HG03095 (cell line): Measurements from ENCODE around the gene PRPSAP2.
"Not testable (repeated sequence)": the region's sequence is repeated elsewhere in the genome, so short reads cannot be mapped to it uniquely, and the experiment has no call there.

Source experiments
- ATAC-seq: cut with Tn5 transposase; IDR thresholded peaks from one replicate; pipeline ENCODE4 v1.9.1; 2021; ENCODE audit warnings: moderate library complexity; ENCODE audit not compliant: unreplicated experiment

Gene PRPSAP2

DNA sequence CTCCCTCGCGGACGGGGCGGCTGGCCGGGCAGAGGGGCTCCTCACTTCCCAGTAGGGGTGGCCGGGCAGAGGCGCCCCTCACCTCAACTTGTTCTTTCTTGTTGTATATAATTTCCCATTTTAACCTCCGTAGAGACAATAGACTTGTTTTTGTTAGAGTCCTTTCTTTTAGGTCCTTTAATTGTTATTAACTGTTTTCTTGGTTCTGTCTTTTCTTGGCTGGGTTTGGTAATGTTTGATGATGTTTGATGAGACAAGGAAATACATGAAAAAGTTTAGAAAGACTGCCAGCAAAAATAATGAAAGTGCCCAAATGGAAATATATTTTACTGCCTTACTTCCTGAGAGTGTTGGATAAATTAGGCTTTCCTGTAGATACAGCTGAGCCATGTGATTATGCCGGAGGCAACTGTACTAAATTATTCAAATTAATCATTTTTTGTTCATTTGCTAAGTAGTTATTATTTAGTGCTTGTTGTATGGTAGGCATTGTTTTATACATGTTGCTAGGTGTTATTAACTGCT lies 30.9 kb downstream of the PRPSAP2 start:
- no peak for ATAC-seq

DNA sequence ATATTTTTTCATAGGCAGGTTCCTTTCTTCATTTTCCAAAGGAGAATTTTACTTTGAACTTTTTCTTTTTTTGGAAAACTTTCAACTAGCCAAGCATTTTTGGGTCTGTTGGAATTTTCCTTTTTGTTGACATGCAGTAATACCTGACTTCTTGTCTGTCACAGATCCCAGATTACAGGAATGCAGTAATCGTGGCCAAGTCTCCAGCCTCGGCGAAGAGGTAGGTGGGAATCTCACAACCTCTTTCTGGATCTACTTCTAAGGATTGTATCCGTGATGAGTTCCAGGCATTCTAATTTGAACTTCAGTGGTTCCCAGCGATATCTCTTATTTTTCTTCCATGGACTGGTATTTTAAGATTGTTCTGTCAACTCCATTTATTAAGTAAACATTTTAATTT lies 31.7 kb downstream of the PRPSAP2 start:
- ATAC-seq: no peak

DNA sequence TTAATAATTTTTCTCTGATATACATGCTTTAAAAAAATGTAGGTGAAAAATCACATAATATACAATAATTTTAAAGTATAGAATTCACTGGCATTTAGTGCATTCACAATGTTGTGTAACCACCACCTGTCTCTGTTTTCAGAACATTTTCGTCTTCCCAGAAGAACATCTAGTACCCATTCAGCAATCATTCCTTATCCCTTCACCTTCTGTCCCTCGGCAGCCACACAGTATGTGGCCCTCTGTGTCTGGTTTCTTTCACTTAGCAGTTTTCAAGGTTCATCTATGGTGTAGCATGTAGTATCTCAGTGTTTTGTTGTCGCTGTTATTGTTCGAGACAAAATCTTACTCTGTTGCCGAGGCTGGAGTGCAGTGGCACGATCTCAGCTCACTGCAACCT lies 33.6 kb downstream of the PRPSAP2 start:
- ATAC-seq: no peak

DNA sequence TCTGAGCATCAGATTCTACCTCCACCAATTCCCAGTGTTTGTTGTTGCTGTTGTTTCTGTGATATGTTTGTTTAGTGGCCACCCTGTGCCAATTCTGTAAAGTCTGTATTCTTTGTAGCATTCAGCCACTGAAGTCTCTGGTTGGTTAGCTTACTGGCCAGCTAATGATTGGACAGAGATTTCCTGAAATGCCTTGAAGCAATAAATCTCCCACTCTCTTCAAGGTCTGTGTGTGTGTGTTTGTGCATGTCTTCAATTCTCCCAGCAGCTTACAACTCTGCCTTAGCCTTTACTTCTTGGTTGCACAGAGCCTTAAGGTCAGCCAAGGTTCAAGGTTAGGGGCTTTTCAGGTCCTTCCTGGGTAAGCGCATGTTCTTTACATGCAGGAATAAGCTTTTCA lies 38.2 kb downstream of the PRPSAP2 start:
- ATAC-seq: no peak

DNA sequence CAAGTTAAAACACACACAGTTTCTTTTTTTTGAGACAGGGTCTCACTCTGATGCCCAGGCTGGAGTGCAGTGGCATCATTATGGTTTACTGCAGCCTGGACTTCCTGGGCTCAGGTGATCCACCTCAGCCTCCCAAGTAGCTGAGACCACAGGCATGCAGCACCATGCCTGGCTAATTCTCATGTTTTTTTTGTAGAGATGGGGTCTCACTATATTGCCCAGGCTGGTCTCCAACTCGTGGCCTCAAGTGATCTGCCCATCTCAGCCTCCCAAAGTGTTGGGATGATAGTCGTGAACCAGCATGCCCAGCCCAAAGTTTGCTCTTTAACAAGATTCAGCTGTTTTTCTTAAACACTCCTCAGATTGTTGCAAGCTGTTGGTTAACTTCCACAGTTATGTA lies 39.0 kb downstream of the PRPSAP2 start:
- ATAC-seq: no peak

DNA sequence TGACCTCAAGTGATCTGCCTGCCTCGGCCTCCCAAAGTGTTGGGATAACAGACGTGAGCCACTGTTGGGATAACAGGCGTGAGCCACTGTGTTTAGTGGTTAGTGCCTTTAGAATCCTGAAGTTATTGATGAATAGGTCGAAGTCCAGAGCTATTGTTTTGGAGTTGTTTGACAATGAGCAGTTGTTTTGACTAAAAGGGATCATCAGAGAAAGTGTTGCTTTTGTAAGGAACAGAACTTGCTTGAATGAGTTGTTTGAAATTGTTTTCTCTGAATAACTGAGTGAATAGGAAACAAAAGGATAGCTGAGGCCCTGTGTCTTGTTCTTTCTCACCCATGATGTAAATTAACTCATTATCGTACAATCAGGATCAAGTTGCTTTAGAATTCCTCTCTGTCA lies 46.6 kb downstream of the PRPSAP2 start:
- no peak for ATAC-seq

DNA sequence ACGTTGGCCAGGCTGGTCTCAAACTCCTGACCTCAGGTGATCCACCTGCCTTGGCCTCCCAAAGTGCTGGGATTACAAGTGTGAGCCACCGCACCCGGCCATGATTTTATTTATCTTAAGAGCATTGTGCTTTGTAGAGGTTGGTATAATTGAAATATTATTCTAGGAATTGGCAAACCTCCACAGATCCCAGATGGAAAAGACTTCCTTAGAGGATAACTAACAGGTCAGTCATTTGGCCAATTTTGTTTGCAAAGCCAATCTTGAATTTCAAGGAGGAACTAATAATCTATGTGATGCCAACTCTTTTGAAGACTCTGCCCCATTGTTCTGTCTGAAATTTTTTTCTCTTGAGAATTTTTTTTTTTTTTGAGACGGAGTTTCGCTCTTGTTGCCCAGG lies 47.3 kb downstream of the PRPSAP2 start:
- ATAC-seq: no peak

DNA sequence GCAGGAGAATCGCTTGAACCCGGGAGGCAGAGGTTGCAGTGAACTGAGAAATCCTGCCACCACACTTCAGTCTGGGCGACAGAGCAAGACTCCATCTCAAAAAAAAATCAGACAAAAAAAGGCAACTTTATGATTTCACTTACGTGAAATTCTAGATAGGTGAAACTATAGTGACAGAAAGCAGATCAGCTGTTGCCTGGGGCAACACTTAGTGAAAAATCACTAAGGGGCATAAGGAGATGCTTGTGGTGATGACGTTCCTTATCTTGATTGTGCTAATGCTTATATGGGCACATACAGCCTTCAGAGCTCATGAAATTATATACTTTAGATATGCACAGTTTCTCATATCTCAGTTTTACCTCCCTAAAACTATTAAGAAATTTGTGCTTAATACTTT lies 52.4 kb downstream of the PRPSAP2 start:
- ATAC-seq: no peak

DNA sequence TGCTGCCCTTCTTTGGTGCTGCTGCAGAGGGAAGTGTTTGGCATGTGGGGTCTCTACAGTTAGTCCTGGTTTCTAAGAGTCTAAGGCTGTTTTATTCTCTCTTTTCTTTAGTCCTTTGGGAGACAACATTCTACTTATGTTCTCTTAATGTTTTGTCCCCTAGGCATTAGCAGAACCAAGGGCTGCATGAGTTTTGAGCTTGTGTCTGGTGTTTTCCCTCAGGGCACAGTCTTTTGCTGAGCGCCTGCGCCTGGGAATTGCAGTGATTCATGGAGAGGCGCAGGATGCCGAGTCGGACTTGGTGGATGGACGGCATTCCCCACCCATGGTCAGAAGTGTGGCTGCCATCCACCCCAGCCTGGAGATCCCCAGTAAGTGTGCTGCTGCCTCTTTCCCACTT lies 53.0 kb downstream of the PRPSAP2 start:
- ATAC-seq: no peak

DNA sequence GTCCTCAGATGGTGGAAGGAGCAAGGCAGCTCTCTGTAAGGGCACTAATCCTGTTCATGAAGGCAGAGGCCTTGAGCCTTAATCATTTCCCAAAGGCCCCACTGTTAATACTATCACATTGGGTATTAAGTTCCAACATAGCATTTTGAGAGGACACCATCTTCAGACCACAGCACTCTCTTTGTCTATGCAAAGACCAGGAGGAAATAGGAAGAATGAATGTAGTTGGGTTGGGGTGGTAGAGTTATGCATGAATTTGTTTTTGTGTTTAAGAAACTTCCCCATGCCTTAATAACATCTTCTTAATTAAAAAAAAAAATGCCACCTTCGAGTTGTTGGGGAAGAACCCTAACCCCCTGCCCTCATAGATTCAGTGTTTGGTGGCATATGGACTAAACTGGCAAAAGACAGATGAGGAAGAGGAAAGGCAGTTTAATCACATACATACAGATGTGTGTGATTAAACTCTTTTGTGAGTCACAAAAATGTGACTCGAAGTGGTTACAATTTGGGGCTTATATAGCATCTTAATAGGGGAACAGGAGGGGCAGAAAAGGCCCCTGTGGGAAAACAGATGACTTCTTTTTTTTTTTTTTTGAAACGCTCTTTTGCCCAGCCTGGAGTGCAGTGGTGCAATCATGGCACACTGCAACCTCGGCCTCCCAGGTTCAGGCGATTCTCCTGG lies 59.0 kb downstream of the PRPSAP2 start:
- ATAC-seq: no peak

DNA sequence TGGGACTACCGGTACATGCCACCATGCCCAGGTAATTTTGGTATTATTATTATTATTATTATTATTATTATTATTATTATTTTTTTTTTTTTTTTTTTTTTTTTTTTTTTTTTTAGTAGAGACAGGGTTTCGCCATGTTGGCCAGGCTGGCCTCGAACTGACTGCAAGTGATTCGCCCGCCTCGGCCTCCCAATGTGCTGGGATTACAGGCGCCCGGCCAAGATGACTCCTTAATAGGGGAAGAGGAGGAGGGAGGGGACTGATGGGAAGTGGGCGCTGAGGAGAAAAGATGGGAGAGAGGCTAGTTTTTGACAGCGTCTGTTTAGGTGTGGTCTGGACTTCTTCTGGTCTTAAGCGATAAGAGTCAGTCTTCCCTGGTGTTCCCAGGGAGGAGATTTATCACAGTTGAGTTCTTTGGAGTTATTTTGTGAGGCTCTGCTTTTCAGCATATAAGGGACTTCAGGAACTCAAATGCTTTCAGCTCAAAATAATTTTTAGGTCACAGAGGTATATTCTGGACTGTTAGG lies 59.6 kb downstream of the PRPSAP2 start:
- ATAC-seq: no peak

DNA sequence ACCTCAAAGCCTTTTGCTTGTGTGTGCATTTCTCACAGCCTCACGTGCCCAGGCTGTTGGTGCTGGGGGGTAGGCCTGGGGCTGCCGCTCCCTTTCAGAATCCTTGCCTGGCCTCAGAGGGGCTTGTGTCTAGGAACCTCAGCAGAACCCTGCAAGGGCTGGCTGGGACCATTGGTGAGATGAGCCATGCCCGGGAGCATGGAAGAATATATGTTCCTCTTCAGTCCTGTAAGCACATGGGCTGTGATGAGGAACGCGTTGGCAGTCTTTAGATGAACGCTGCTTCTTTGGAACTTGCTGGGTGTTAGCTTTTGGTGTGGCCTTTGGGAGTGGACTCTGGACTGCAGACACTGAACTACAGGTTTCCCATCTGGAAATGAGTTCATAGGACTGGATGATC lies 62.0 kb downstream of the PRPSAP2 start:
- no peak for ATAC-seq

DNA sequence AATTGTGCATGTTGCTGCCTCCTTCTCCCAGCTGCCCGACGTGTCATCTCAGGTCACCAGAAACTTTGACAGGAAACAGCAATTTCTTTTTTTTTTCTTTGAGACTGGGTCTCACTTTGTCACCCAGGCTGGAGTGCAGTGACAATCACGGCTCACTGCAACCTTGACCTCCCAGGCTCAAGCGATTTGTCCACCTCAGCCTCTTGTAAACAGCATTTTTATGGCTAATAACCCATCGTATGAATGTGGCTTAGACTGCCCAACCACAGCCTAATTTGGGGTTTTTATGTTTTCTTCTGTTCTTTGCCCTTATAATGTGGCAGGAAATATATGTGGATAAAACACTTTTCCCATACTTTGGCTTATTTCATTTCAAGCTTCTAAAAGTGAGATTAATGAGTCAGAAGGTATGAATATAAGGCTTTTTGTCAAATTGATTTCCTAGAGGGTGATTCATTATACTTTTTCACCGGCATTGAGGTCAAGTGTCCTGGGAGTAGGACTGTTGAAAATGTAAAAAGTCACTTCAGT lies 63.0 kb downstream of the PRPSAP2 start:
- no peak for ATAC-seq

DNA sequence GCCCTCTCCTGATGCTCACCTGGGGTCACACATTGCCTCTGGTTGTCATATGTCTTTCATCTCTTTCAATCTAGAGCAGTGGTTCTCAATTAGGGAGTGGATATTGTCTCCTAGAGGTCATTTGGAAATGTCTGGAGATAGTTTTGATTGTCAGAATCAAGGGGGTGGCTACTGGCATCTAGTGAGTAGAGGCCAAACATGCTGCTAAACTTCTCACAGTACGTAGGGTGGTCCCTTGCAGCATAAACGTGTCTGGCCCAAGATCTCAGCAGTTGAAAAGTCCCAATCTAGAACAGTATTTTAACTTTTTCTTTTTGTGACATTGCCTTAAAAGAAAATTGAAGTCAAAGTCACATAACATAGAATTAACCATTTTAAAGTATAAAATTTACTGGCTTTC lies 63.6 kb downstream of the PRPSAP2 start:
- no peak for ATAC-seq

DNA sequence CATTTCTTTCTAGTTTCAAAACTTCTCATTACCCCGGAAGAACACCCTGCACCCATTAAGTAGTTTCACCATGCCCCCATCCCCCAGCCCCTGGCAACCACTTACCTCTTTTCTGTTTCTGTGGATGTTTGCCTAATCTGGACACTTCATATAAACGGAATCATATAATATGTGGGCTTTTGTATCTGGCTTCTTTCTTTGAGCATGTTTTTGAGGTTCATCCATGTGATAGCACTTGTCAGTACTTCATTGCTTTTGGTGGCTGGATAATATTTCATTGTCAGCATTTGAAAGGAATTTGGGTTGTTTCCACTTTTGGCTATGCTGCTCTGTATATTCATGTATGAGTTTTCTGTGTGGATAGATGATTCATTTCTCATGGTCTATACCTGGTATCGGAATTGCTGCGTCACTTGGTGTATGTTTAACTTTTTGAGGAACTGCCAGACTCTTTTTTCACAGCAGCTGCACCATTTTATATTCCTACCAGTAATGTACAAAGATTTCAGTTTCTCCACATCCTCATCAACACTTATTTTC lies 64.1 kb downstream of the PRPSAP2 start:
- ATAC-seq: peak; percentile 66

DNA sequence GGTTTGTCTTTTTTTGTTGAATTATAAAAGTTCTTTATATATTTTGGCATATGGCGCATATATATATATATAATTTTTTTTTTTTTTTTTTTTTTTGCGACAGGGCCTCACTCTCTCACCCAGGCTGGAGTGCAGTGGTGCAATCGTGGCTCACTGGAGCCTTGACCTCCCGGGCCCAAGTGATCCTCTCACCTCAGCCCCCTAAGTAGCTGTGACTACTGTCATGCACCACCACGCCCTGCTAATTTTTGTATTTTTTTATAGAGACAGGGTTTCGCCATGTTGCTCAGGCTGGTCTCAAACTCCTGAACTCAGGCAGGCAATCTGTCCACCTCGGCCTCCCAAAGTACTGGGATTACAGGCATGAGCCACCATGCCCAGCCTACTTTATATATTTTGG lies 64.7 kb downstream of the PRPSAP2 start:
- not testable (repeated sequence) for ATAC-seq

DNA sequence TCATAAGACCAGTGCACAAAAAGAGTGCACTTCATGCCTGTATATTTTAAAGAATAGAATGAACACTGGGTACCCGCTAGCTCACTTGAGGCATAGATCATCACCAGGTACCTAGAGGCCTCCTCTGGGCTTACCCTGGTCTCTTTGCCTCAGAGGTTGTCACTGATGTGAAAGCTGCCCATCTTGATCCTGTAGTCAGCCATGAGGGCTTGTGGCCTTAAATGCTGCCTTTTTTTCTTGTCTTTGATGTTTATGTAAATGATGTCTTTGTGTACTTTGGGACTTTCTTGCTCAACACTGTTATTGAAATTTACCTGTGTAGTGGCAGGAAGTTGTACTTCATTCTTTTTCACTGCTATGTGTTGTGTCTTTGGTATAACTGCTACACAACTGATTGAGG lies 67.3 kb downstream of the PRPSAP2 start:
- ATAC-seq: no peak

DNA sequence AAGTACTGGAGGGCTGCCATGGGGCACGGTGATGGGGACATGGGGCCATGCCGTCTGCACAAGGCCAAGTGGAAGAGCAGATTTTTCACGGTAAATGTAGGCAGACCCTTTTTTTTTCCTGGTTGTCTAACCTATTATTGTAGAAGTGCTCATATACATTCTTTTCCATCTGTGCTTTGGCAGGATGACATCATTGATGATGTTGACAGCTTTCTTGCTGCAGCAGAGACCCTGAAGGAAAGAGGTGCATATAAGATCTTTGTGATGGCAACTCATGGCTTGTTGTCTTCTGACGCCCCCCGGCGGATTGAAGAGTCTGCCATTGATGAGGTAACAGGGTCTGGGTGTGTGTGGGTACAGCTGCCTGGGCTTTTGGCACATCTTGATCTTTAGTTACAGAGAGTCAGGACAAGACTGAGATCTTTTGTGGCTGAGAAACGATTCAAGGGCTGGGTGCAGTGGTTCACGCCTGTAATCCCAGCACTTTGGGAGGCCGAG lies 70.7 kb downstream of the PRPSAP2 start:
- ATAC-seq: no peak

DNA sequence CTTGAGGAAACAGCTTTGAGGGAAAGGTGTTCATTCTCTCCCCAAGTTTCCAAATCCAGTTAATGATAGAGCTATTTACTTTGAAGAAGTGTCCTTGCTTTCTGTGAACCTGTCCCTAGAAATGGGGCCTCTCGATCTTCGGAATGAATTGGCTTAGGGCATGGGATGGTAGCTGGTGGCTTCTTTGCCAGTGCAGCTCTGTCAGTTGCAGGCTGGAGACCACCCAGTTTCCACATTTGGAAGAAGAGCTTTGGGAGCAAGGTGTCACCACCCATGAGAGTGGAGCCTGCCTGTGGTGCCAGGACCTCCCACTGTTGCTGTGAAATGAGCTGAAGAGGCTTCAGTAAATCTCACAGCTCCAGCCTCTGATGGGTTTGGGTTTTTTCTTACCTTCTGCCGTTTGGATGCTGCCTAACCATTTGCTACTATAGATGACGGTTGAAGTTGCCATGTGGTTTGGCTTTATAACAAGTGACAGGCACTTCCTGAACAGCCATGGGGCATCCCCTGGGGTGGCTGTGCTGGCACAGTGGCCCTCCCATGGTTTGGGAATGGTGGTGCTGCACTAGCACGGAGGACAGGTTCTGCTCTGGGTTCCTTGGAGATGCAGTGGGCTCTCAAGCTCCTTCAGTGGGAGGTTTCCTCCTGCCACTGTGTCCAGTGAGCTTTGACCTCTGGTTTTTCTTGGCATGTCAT lies 74.6 kb downstream of the PRPSAP2 start:
- no peak for ATAC-seq

DNA sequence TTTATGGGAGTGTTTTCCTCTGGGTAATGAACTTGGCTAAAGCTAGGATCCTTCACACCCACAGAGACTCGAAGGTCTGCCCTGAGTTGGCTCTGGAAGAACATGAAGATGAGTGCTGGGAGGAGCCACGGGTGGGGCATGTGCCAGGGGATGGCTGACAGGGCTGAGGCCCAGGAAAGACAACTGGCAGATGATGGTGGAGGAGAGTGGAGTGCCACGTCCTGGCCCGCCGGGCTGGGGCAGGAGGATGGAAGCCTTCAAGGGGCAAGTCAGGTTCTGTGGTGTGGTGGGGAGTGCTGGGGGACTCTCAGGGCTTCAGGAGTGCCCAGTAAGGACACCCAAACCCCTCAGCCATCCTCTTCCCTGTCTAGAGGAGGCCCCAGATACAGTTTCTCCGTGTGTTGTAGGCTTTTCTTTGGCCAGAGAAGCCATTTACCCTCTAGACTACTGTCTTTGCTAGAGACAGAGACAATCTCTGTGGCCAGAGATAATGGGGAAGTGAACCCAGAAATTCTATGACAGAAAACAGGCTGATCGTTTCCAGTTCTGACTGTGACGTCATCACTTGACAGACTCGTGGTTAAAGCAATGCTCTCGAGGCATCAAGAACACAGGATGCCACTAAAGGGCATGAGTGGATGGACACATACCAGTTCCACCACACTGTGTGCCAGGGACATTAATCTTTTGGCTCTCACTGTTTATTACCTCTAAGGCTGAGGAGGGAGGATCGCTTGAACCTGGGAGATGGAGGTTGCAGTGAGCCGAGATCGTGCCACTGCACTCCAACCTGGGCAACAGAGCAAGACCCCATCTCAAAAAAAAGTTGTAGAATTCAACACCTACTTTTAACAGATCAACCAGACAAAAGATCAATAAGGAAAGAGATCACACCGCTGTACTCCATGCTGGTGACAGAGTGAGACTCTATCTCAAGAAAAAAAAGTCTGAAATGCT lies 75.4 kb downstream of the PRPSAP2 start:
- ATAC-seq: no peak
